Natural killer cell (primary cell): ENCODE results near the gene MYH14. TPM values are rescaled to one million over a fixed set of nuclear protein-coding genes. Genes with fewer than 3 reads are reported as not detected.

Experiments used
- ATAC-seq, 3 donors: fragments of 150-1000 bp in 2 of 3; fragments of 200-7000 bp in 1 of 3; cut with Tn5 transposase; 1 replicate in 1 of 3; 2 replicates in 2 of 3; pipeline ENCODE4 v1.10.0; 2021; ENCODE audit warnings: mild to moderate bottlenecking in 2 of 3, moderate library complexity in 2 of 3
- DNase-seq, 2 donors: peaks; one replicate each; pipeline versions ENCODE4 v3.0.0 to v3.0.0-alpha.2; 2013 to 2021; ENCODE audit warnings: mixed read lengths in 1 of 2
- H3K27ac ChIP-seq: one replicate; pipeline ENCODE4 v1.5.1; 2013; ENCODE audit warnings: mild to moderate bottlenecking, low read length
- H3K27me3 ChIP-seq: one replicate; pipeline ENCODE4 v1.6.1; 2013; ENCODE audit warnings: low read length; ENCODE audit not compliant: control insufficient read depth, insufficient read depth
- H3K36me3 ChIP-seq: one replicate; pipeline ENCODE4 v1.6.1; 2013; ENCODE audit warnings: low read length; ENCODE audit not compliant: control insufficient read depth, insufficient read depth
- H3K4me1 ChIP-seq: one replicate; pipeline ENCODE4 v1.6.1; 2013; ENCODE audit warnings: low read length; ENCODE audit not compliant: control insufficient read depth, insufficient read depth
- H3K4me3 ChIP-seq: one replicate; pipeline ENCODE4 v1.5.1; 2013; ENCODE audit warnings: low read length
- H3K9me3 ChIP-seq: one replicate; pipeline ENCODE4 v1.6.1; 2013; ENCODE audit warnings: low read length; ENCODE audit not compliant: control insufficient read depth, insufficient read depth
- H3K27ac Mint-ChIP-seq, 2 donors: one replicate each; pipeline ENCODE4 v1.8.0; 2022; ENCODE audit warnings: mild to moderate bottlenecking in 2 of 2, mixed read lengths in 2 of 2, moderate library complexity in 1 of 2
- H3K27me3 Mint-ChIP-seq, 2 donors: one replicate each; pipeline ENCODE4 v1.8.0; 2022; ENCODE audit warnings: low read depth in 2 of 2, mixed read lengths in 2 of 2
- H3K36me3 Mint-ChIP-seq: one replicate; pipeline ENCODE4 v1.8.0; 2022; ENCODE audit warnings: mixed read lengths
- H3K4me1 Mint-ChIP-seq, 2 donors: one replicate each; pipeline ENCODE4 v1.8.0; 2022; ENCODE audit warnings: mixed read lengths in 2 of 2
- H3K4me3 Mint-ChIP-seq: one replicate; pipeline ENCODE4 v1.8.0; 2022; ENCODE audit warnings: mild to moderate bottlenecking, moderate library complexity, mixed read lengths
- H3K9me3 Mint-ChIP-seq, 2 donors: one replicate each; pipeline ENCODE4 v1.8.0; 2022; ENCODE audit warnings: mixed read lengths in 2 of 2
- CTCF ChIP-seq: fragments of 200-600 bp; IDR thresholded peaks from one replicate; pipeline ENCODE4 v1.8.0; 2022; ENCODE audit warnings: antibody characterized with exemption
- WGBS: methylation state at CpG from one replicate; pipeline ENCODE4 v1.1.7; 2013; ENCODE audit warnings: missing lambda C conversion rate; ENCODE audit not compliant: insufficient coverage; 5-methylcytosine and 5-hydroxymethylcytosine counted together
- intact Hi-C: fragments of 100-400 bp; cut with micrococcal nuclease; formaldehyde crosslinking; loops from one replicate; pipeline ENCODE4 v1.14.2; 2022
- total RNA-seq, 4 donors: library from RNA; stranded (reverse); fragments of 120-200 nt in 1 of 4; gene quantifications; one replicate each; pipeline versions ENCODE4 v1.2.3 to v1.2.4, GENCODE V29; 2013 to 2022

Gene MYH14
- total RNA-seq, 3 donors from 2014 or later (not counting 1 experiment from before 2014, with no cell fraction given), result not detected

GRCh38 chr19:50327013-50327412 is 123.6 kb downstream of the MYH14 start:
- 37% methylated on average over 4 of the region's 4 CpGs for WGBS
- H3K9me3 ChIP-seq, result peaks cover 13% of the 10 kb centered on the region
- no peaks in the 10 kb centered on the region for H3K36me3 ChIP-seq
- no peak for ATAC-seq
- H3K4me3 Mint-ChIP-seq, result peak overlapping the region; percentile 65
- no peak for TF ChIP-seq CTCF
- H3K4me1 ChIP-seq, result peaks cover 51% of the 10 kb centered on the region
- H3K27me3 Mint-ChIP-seq, result peaks cover 38 to 65% of the 10 kb centered on the region in 2 donors
- peaks cover 39 to 54% of the 10 kb centered on the region in 2 donors for H3K4me1 Mint-ChIP-seq
- H3K4me3 ChIP-seq, result no peak overlapping the region
- intact Hi-C loops, result no loop called here
- H3K27ac ChIP-seq, result no peak overlapping the region
- no peak for DNase-seq
- peak overlapping the region; percentile 29 to 53 for H3K27ac Mint-ChIP-seq
- peaks cover 45% of the 10 kb centered on the region for H3K27me3 ChIP-seq
- peaks cover 22% of the 10 kb centered on the region for H3K36me3 Mint-ChIP-seq
- H3K9me3 Mint-ChIP-seq, result peaks cover 3 to 4% of the 10 kb centered on the region in 2 donors

- TF ChIP-seq CTCF, result no peak
- intact Hi-C loops, result no loop called here
- DNase-seq, result no peak
- no peak for ATAC-seq
- H3K4me3 Mint-ChIP-seq, result peak overlapping the region; percentile 65
- Histone ChIP-seq H3K9me3 (peaks cover 13% of the 10 kb centered on the region), H3K4me3 (no peak overlapping the region), H3K27ac (no peak overlapping the region), H3K4me1 (peaks cover 58% of the 10 kb centered on the region), H3K27me3 (peaks cover 51% of the 10 kb centered on the region), H3K36me3 (no peaks in the 10 kb centered on the region)
- H3K36me3 Mint-ChIP-seq, result peaks cover 22% of the 10 kb centered on the region
- H3K9me3 Mint-ChIP-seq, result peaks cover 3 to 4% of the 10 kb centered on the region in 2 donors
- peaks cover 39 to 57% of the 10 kb centered on the region in 2 donors for H3K4me1 Mint-ChIP-seq
- H3K27me3 Mint-ChIP-seq, result peaks cover 44 to 62% of the 10 kb centered on the region in 2 donors
- peak overlapping the region; percentile 29 to 53 for H3K27ac Mint-ChIP-seq
- WGBS, result 18% methylated on average over 20 of the region's 20 CpGs
These were observed 124.2 kb downstream of the MYH14 start for GRCh38 chr19:50327461-50328223.

- no peak for TF ChIP-seq CTCF
- intact Hi-C loops, result no loop called here
- Histone ChIP-seq H3K36me3 (no peaks in the 10 kb centered on the region), H3K27me3 (peaks cover 54% of the 10 kb centered on the region), H3K27ac (no peak overlapping the region), H3K4me1 (peaks cover 65% of the 10 kb centered on the region), H3K9me3 (peaks cover 16% of the 10 kb centered on the region), H3K4me3 (no peak overlapping the region)
- no peak for ATAC-seq
- H3K4me1 Mint-ChIP-seq, result peaks cover 40 to 61% of the 10 kb centered on the region in 2 donors
- peaks cover 22% of the 10 kb centered on the region for H3K36me3 Mint-ChIP-seq
- H3K27me3 Mint-ChIP-seq, result peaks cover 44 to 65% of the 10 kb centered on the region in 2 donors
- no peak overlapping the region for H3K27ac Mint-ChIP-seq
- DNase-seq, result peak in 1 of 2 donors; percentile 40
- H3K9me3 Mint-ChIP-seq, result peaks cover 3 to 4% of the 10 kb centered on the region in 2 donors
- WGBS, result 4% methylated on average over 104 of the region's 104 CpGs
- no peak overlapping the region for H3K4me3 Mint-ChIP-seq
These were observed 124.9 kb downstream of the MYH14 start for GRCh38 chr19:50328224-50328872.
